CD4-positive, alpha-beta T cell treated with Interleukin-6 for 4 hours (primary cell): ENCODE results near the gene RAB26.

ENCODE experiments used
- DNase-seq: peaks from one replicate; pipeline ENCODE4 v3.0.0-alpha.2; 2020; ENCODE audit warnings: mixed read lengths

Gene RAB26

DNA sequence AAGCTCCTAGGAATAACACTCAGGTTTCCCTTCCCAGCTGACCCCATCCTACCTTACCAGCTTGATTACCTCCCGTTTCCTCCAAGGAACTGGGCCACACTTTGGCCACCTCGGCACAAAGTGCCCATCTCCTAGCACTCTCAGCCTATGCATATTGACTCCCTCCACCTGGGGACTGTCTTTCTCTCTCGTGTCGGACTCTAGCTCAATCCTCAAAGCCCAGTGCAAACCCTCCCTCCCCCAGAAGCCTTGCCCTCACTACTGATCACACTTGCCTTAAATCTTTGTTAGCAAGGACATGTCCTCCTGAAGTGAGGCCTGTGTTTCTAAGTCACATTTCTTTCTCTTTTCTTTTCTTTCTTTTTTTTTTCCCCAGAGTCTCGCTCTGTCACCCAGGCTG lies 2.6 kb upstream of the RAB26 start:
- DNase-seq: no peak

DNA sequence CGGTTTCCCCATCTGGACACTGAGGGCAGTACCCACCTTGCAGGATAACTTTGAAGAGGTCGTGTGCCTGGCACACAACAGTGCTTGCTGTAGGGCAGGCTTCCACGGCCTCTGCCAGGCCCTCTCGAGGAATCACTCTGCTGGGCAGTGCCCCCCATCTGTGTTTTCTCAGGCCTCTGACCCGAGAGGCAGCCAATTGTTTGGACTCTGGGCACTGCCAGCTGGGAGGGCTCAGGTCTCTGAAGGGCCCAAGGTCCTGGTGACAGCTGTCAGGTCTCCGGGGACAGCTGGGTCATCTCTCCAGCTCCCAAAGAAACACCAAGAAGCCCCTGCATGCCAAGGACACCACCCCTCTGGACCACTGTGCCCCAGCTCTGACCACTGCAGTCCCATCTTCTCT lies 1.0 kb upstream of the RAB26 start:
- DNase-seq: no peak

DNA sequence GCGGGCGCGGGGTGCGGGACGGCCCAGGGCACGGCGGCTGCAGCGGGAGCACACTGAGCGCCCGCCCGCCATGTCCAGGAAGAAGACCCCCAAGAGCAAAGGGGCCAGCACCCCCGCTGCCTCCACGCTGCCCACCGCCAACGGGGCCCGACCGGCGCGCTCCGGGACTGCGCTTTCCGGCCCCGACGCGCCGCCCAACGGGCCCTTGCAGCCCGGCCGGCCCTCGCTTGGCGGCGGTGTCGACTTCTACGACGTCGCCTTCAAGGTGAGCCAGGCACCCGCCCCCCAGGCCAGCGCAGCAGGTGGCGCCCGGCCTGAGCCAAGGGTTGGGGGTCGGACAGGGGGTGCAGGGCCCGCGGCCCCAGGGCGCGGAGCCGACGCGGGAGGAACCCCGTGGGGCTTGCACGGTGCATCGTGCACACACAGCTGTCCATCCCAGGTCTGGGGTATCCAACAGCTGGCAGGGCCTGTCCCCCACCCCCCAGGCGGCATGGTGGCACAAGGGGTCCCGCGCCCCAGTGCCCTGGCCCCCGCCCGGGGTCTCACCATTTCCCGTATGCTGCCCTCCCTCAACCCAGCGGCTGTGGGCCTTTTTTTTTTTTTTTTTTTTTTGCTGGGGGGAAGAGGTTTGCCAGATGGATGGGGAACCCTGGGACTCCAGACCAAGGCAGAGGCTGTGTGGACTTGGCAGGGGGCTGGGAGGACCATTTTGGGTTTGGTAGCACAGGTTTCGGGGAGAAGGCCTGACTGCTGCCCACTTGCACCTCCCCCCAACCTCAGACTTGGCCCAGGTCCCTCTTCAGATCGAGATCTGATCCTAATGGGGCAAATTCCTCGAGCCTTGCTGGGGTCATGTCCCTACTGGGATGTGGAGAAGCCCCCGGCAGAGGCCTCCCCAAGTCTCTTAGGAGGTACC lies 547 bp downstream of the RAB26 start:
- DNase-seq: peak; percentile 24

DNA sequence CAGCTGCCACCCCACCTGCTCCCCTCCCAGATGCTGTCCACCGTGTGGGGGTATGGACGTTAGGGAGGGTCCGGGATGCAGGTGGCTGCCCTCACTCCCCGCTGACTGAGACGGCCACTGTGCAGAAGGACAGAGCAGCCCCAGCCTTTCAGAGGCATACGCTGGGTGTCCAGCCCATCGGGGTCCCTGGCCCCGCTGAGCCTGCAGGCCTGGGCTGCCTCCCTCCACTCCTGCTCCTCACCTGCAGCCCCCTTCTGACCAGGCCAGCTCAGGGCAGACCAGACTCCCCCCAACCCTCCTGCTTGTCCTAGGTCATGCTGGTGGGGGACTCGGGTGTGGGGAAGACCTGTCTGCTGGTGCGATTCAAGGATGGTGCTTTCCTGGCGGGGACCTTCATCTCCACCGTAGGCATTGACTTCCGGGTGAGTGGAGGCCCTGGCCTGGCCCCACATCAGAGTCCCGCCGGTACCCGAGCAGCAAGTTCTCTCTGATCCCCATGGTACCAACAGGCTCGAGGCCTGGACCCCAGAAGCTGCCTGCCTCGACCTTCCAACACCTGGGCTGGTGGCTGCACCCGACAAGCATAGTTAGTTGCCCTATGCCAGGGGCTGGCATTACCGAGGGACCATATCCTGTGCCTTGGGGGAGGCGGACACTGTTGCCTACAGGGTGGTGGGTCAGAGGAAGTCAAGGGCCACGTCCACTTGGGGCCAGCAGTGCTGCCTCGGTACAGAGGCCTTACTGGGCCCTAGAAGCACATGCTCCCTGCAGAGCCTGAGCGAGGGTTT lies 1.4 kb downstream of the RAB26 start:
- DNase-seq: no peak

DNA sequence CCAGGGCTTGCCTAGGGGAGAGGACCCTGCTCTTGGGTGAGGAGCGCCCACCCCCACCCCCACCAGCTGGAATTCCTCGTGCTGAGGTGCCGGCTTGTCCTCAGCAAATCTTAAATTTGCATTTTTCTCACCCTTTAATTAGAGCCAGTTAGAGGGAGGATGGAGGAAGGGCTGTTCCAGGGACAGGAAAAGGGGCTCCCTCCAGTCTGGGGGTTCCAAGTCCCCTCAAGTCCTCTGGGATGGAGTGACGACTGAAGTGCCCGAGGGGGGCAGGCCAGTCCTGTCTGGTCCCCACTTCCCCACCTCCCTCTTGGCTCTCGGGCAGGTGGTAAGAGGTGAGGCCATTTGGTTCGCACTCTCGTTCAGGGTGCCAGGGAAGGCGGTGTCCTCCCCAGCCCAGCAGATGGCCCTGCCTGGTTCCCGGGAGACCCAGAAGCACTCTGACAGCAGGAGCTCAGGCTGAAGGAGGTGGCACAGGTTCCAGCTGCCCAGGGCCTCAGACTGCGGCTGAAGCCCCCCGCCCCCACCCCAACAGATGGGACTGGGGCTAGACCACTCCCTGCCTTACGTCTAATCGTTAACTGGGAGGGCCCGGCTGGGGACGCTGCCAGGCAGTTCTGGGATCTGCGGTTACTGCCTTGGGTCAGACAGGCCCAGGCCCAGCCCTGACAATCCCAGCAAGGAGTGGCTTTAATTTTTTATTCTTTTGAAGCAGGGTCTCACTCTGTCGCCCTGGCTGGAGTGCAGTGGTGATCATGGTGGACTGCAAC lies 2.2 kb downstream of the RAB26 start:
- DNase-seq: no peak

DNA sequence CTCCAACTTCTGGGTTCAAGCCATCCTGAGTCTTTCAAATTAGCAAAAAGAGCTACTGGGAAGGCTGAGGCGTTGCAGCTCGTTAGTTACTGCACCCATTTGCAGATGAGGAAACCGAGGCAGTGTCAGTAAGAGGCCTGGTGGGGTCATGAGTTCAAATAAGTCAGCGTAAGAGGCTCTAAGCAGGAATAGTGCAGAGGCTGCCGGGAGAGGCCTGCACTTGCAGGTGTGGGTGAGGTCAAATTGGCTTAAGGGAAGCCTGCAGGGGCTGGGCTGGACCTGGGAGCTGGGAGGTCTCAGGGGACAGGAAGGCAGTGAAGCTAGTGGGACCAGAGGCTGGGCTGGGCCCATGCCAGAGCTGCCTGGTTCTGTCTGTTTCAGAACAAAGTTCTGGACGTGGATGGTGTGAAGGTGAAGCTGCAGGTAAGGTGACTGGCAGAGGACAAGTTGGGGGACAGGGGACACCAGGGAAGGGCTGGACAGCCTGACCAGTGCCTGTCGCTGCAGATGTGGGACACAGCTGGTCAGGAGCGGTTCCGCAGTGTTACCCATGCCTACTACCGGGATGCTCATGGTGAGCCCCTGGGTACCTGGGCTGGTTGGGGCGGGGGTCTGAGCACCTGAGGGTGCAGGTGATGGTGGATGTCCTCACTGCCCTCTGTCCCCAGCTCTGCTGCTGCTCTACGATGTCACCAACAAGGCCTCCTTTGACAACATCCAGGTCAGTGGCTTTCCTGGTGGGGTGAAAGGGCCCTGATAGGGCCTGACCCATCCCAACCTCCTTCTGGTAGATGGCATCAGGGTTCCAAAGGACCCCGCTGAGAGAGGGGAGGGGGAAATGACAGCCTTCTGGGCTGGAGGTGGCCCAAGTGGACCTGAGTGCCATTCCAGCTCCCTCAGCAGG lies 3.0 kb downstream of the RAB26 start:
- DNase-seq: no peak

DNA sequence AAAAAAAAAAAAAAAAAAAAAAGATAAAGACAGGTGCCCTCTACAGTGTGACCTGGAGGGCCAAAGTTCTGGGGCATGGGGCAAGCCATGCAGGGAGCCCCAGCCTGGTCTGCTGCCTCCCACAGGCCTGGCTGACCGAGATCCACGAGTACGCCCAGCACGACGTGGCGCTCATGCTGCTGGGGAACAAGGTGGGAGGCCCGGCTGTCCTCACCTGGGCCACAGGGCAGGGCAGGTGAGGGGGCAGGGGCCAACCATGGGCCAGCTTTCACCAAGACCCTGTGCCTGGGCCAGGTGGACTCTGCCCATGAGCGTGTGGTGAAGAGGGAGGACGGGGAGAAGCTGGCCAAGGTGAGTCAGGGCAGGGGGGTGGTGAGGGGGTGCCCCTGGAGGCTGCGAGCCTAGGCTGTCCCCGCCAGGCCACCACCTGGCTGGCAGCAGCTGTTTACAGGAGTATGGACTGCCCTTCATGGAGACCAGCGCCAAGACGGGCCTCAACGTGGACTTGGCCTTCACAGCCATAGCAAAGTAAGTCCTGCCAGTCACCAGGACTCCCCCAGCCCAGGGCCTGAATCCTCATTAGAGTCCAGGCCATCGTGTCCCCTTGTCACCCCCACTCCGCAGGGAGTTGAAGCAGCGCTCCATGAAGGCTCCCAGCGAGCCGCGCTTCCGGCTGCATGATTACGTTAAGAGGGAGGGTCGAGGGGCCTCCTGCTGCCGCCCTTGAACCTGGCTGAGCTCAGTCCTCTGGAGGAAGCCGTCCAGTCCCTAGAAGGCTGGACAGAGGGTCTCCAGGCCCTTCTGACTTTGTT lies 4.5 kb downstream of the RAB26 start:
- peak; percentile 6 for DNase-seq

DNA sequence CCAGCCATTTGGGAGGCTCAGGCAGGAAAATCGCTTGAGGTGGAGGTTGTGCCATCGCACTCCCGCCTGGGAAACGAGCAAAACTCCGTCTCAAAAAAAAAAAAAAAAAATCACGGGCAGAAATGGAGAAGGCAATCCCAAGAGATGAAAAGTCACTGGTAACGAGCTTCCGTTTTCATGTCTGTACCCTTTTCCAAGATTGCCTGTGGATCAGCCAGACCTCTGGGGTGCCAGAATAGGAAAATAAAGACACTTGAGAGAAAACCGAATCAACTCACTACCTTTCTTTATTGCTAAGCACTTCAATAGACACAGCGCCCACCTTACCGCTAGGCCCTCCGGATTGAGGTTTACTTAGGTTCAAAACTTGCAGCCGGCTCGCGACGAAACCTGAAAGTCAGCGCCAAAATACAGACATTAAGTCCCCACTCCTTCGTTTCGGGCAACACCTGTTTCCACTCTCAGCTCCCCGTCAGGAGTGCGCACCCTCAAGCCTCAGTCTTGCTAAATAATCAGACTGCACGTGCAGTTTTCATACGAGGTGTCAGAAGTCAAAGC lies 6.2 kb downstream of the RAB26 start:
- peak; percentile 33 for DNase-seq

DNA sequence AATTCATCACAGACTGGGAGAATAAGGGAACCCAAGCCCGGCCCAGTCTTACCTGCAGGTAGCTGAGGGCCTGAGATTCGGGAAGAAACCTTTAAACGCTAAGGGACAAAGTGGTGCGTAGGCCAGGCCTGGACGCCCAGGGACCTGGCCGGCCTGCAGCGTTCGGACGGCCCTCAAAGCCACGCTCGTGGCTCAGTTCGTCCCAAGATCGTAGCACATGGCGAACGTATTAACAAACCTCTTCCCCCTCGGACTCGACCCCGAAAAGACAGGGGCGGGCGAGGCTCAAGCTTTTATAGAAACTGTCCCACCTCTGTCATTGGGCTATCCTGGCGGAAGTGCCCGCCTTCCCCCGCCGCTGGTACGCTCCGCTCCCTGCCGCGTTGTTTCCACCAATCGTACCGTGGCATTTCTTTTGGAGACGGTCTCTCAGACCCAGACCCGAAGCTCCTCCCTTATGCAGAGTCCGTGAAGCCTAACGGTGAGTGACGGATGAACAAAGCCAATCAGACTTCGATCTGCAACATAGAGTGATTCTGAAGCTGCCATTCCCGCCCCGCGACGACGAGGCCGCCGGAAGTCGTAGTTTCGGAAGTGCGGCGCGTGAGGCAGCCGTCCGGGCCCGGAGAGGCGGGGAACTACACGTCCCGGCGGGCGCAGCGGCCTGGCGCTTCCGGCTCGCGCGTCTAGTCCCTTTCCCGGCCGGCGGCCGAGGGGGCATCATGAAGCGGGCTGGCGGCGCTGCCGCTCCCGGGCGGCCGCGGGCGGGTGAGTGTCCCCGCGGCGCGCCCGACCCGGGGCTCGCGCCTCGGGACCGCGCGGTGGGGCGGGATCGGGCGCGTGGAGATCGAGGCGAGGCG lies 6.9 kb downstream of the RAB26 start, which contains the start of gene TRAF7:
Gene TRAF7, plus strand, starts transcription at position 692 of the 860 bp plus-strand sequence. CDS start 8,139 bp downstream, outside the sequence.
- DNase-seq: peak; percentile 96

DNA sequence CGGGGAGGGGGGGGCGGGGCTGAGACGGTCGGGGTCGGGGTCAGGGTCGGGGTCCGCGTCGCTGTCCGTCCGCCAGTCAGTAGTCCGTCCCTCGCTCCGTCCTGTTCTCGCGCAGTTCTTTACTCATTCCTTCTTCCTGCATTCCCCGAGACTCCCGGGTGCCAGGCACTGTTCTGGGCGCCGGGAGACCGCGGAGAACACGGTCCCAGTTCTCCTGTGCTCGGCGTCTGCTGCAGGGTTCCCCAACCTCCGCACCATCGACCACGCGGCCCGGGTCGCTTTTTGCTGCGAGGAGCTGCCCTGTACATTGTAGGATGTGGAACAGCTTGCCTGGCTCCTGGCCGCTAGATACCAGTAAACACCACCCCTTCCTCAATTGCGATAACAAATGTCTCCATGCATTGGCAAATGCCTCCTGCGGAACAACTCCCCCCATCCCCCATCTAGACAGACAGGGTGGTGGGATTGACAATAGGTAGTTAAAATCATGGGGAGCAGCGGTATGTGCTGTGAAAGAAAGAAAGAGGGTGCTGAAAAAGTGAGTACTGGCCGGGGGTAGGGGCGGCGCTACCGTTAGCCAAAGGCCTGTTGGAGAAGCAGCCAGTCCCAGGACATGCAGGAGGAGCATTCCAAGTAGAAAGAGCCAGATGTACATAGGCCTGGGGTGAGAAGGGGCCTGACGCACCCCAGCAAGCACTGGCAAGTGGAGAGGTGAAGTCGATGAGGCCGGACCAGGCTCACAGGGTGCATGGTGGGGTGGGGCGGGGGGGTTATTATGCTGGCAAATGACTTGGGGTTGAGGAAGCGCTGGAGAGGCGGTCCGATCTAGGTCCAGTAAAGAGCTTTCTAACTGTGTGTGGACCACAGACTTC lies 7.8 kb downstream of the RAB26 start:
- peak; percentile 22 for DNase-seq

DNA sequence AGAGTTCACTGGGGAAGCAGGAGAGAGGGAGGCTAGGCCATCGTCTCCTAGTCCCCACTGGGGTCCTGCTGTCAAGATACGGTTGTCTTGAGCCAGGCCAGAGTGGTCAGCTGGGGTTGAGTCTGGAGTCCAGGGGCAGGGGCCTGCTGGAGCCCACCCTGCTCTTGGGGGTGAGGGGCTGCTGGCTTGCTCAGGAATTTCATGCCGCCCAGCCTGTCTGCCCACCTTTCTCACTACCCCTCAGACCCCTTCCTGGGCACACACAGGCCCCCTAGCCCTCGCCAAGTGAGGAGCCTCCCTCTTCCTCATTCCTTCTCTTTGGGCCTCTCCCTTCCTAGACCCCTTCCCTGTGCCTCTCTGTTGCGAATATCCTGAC lies 8.4 kb downstream of the RAB26 start:
- DNase-seq: no peak

DNA sequence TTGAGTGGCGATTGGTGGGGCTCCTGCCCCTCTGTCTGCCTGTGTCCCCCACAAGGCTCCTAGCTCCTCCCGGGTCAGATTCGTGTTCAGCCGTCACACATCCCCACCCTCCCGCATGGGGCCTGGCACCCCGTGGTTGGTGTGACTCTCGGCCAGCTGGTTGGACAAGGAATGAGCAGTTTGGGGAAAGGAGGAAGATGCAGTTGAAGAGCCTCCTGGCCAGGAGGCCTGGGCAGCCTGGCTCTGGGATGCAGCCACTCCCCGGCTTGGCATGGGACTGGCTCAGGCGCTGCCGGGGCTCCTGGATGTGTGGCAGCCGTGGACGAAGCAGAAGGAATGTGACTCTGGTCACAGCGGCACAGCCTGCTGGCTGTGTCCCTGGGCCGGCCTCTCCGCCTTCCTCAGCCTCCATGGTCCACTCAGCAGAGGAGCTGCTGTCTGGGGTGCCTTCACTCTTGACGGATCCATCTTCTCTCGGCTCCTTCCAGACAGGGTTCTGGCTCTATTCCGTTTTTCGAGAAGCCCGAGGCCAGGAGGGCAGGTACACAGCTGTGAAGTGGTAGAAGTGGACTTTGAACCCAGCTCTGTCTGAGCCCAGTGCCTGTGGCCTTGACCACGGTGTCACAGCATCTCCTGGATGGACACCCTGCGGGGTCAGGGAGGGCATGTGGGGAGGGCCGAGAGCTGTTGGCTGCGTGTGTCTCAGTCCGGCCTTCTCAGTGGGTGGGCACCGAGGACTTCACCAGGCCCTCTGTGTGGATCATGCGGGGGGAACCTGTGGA lies 9.2 kb downstream of the RAB26 start:
- no peak for DNase-seq

DNA sequence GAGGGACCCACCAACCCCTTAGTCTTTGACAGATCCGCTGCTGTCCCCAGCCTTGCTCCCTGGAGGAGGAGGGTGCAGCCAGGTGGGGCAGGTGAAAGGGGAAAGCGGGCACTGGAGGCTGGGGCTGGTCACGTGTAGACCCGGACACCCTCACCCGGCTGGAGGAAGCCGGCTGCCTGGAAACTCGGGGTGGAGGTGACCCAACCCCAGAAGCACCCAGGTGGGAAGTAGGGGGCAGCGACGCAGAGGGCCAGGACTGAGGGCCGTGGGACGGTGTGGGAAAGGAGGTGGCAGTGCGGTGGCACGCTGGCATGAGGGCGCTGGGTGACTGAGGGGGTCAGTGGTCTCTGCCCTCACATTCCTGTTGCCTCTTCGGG lies 9.8 kb downstream of the RAB26 start:
- no peak for DNase-seq

DNA sequence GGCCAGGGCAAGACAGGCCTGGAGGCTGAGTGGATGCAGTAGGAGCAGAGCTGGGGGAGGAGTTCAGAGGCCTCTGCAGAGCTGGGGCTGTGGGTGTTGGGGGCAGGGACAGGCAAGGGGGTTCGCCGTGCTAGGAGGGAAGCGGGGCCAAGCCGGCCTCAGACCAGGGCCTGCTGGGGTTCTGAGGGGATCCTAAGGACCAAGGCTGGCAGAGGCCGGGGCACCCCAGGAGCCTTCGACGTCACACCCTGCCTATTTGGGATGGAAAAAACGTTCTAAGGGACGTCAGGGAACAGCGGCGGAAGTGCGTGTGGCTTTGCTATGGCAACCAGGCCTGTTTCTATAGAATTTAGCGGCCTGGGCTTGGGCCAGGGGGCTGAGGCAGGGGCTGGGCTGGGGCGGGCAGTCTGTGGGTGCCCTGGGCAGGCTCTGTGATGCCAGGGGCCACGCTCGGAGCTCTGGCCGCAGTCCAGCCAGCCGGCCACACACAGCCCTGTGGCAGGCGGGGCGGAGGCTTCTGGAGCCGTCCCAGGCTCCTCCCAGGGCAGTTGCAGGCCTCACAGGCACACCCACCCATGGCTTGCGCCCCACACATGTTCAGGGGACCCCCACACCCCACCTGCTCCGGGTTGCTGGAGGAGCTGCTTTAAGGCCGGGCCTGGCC lies 10.9 kb downstream of the RAB26 start:
- no peak for DNase-seq

DNA sequence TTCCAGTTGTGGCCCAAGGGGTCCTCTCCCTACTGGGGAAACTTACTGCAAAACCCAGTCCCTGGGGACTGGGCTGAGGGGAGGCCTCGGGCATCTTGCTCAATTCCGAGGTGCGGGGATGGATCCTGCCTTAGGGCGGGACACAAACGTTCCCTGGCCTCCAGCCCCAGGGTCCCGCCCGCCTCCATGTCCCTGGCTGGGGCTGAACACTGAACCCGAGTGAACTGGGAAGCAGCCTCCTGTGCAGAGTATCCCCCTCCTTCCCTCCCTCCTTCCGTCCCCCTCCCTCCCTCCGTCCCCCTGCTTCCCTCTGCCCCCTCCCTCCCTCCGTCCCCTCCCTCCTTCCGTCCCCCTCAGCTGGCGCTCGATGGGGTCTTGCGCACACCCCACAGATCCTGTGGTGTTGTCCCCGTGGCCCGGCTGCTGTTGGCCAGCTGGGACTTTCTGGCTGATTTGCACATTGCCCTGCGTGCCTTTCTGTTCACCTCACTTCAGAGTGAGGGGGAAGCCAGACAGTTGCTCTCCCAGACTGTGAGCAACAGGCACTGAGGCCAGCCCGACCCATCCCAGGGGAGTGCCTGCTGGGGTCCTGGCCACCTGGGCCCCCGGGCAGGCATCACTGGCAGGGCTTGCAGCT lies 12.6 kb downstream of the RAB26 start:
- DNase-seq: no peak

DNA sequence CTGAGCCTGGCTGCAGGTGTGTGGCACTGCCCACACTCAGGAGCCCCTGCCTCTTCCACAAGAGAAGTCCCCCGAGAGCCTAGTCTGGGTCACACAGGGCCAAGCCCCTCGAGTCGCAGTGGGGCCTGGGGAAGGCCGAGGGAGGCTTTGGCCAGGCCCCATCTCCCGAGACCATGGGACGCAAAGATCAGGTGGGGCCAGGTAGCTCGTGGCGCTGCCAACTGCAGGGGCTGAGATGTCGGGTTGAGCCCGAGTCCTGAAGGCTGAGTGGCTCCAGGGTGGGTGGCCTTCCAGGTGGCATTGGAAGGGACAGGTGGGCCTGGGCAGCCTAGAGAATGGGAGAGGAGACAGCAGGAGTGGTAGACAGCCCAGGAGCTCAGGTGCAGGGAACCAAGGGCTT lies 13.5 kb downstream of the RAB26 start:
- DNase-seq: no peak

DNA sequence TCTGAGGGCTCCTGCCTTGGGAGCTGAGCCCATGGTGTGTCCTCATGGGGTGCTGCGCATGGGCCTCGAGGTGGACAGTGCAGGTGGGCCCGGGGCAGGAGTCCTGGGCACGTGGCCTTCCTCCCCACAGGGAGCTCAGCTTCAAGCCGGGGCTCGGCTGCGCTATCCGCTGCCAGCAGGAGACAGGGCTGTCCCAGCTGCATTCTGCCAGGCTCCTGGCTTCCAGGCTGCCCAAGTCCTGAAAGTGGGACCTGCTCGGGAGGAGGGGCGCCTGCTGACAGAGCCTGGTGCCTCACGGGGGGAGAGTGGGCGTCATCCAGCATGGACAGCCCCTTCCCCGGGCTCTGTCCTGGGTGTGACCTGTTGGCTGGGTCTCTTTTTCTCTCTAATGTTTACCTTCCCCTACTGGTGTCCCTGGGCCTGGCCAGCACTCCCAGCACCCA lies 14.3 kb downstream of the RAB26 start:
- no peak for DNase-seq
